ENCODE data around the gene NUDT12. TPM values are rescaled to one million over a fixed set of nuclear protein-coding genes. Genes with fewer than 3 reads are reported as not detected.

NUDT12 gene
- 1.9 TPM for polyA plus RNA-seq (2012; ENCODE audit: insufficient read length, low read depth)

DNA sequence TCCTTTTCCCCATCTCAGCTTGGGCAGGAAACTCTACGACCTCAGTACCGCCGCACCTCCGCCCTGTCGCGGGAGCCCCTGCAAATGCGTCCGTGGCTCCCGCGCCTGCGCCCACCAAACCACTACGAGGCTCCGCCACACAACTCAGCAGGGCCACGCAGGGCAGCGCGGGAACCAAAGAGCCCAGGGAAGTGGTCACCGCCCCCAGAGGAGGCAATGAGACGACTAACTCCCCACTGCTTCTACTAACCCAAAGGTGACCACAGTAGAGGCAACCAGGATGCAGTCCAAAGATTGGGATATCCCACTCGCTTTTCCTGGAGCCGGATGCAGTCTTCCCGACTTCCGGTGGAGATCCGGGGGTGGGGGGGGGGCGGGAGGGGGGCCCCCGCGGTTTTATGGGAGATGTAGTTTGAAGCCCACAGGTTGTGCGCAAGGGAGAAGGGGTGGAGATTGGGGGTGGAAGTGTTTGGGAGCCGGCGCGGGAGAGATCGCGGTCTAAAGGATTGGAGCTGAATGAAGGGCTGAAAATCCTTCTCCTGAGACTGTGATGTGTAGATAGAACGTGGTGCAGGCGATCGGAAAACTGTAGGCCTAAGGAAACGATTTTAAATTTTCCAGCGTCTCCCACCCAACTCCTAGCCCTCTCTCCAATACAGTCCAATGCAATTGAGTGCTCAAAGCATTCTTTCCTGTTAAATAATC lies at the start of gene NUDT12:
NUDT12 (minus strand) TSS at position 337 of the 705 bp plus-strand sequence. CDS start 2,541 bp downstream, outside the sequence.
- TF ChIP-seq TAF1 (IDR thresholded peaks at IDR 0.05; ENCODE audit: borderline replicate concordance, insufficient read depth, low read length) = no peak; the same call in 1 of the 2 replicates
- peak; percentile 83 for TF ChIP-seq POLR2AphosphoS5 (IDR thresholded peaks at IDR 0.05; ENCODE audit: low read depth, low read length)

DNA sequence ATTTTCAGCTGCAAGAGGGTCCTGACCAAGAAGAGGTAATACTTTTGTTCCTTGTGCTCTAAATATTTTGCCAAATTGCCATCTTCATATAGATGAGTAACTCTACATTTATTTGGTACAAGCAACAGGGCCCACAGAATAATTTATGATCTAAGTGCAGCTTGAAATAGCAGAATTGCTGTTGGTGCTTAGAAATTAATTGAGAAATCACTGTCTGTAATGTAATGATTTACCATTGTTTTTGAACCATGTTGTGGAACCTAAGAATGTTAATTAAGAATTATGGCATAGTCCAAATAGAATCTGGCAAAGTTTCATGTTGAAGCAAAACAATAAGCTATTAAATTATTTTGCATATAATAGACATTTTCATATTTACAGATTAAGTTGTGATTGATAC lies 44.8 kb upstream of the NUDT12 start:
- TF ChIP-seq TAF1 (IDR thresholded peaks at IDR 0.05; ENCODE audit: borderline replicate concordance, insufficient read depth, low read length) (no peak), FOXP2 (optimal IDR thresholded peaks at IDR 0.05; ENCODE audit: borderline replicate concordance, extremely low read depth, extremely low read length, insufficient read depth) (no peak), SIN3A (IDR thresholded peaks at IDR 0.05; ENCODE audit: borderline replicate concordance, insufficient read depth, low read length) (no peak), POLR2AphosphoS5 (IDR thresholded peaks at IDR 0.05; ENCODE audit: low read depth, low read length) (no peak)
- TF ChIP-seq, protein P1, sequence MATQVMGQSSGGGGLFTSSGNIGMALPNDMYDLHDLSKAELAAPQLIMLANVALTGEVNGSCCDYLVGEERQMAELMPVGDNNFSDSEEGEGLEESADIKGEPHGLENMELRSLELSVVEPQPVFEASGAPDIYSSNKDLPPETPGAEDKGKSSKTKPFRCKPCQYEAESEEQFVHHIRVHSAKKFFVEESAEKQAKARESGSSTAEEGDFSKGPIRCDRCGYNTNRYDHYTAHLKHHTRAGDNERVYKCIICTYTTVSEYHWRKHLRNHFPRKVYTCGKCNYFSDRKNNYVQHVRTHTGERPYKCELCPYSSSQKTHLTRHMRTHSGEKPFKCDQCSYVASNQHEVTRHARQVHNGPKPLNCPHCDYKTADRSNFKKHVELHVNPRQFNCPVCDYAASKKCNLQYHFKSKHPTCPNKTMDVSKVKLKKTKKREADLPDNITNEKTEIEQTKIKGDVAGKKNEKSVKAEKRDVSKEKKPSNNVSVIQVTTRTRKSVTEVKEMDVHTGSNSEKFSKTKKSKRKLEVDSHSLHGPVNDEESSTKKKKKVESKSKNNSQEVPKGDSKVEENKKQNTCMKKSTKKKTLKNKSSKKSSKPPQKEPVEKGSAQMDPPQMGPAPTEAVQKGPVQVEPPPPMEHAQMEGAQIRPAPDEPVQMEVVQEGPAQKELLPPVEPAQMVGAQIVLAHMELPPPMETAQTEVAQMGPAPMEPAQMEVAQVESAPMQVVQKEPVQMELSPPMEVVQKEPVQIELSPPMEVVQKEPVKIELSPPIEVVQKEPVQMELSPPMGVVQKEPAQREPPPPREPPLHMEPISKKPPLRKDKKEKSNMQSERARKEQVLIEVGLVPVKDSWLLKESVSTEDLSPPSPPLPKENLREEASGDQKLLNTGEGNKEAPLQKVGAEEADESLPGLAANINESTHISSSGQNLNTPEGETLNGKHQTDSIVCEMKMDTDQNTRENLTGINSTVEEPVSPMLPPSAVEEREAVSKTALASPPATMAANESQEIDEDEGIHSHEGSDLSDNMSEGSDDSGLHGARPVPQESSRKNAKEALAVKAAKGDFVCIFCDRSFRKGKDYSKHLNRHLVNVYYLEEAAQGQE (IDR thresholded peaks at IDR 0.05; ENCODE audit: insufficient read depth in 1 of 2, low read depth in 2 of 2, low read length in 2 of 2) = no peak

DNA sequence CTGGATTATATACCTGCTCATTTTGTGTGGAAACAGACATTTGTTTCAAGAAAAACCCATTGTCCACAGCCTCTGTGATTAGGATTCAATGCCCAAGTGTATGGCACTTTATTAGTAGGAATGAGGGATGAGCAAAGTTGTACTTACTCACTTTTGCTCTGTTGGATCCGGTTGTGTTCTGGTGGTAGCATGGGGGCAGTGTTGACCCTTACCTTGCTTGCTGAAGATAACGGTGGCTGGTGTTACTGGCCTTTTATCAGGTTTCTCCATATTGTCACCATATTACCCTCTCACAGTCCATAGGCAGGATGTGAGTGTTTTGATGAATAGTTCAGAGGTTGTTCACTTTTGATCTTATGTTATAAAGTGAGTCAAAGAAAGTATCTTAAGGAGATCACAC lies 42.7 kb upstream of the NUDT12 start:
- TF ChIP-seq SIN3A (IDR thresholded peaks at IDR 0.05; ENCODE audit: borderline replicate concordance, insufficient read depth, low read length) (no peak), POLR2AphosphoS5 (IDR thresholded peaks at IDR 0.05; ENCODE audit: low read depth, low read length) (no peak), TAF1 (IDR thresholded peaks at IDR 0.05; ENCODE audit: borderline replicate concordance, insufficient read depth, low read length) (no peak), FOXP2 (optimal IDR thresholded peaks at IDR 0.05; ENCODE audit: borderline replicate concordance, extremely low read depth, extremely low read length, insufficient read depth) (no peak)
- TF ChIP-seq, protein P1 (IDR thresholded peaks at IDR 0.05; ENCODE audit: insufficient read depth in 1 of 2, low read depth in 2 of 2, low read length in 2 of 2) = no peak

DNA sequence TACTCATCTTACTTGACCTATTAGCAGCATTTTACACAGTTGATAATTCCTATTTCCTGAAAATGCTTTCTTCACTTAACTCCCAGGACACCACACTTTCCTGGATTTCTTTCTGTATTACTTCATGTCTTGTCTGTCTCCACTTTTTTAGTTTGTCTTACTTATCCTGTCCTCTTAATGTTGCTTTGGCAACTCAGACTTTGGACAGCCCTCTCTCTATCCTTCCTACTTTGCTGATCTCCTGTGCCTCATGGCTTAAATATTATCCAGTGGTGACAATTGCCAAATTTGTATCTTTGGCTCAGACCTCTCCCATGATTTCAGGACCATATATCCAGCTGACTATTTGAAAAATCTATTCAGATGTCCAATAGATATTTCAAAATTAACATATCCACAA lies 39.8 kb upstream of the NUDT12 start:
- no peak for TF ChIP-seq POLR2AphosphoS5 (IDR thresholded peaks at IDR 0.05; ENCODE audit: low read depth, low read length)
- no peak for TF ChIP-seq SIN3A (IDR thresholded peaks at IDR 0.05; ENCODE audit: borderline replicate concordance, insufficient read depth, low read length)
- TF ChIP-seq FOXP2 (optimal IDR thresholded peaks at IDR 0.05; ENCODE audit: borderline replicate concordance, extremely low read depth, extremely low read length, insufficient read depth) = no peak
- TF ChIP-seq, protein P1 (IDR thresholded peaks at IDR 0.05; ENCODE audit: insufficient read depth in 1 of 2, low read depth in 2 of 2, low read length in 2 of 2) = no peak
- no peak for TF ChIP-seq TAF1 (IDR thresholded peaks at IDR 0.05; ENCODE audit: borderline replicate concordance, insufficient read depth, low read length)

DNA sequence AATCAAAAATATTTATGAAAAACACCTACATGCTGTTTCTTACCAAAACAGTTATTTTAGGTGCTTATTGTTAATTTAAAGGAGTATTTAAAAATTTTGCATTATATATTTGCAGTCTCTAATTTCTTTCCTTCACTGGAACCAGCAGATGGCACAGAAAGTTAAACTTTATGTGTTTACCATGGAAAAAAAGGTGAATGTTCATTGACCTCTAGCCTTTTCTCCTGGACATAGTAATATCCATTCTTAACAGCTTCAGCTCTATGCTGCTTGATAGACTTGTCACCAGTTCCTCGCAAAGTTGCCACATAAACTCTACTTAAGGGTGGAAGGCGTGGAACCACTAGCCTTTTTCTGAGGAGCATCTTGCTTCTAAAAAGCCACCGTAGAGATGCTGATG lies 38.7 kb upstream of the NUDT12 start:
- no peak for TF ChIP-seq TAF1 (IDR thresholded peaks at IDR 0.05; ENCODE audit: borderline replicate concordance, insufficient read depth, low read length)
- TF ChIP-seq, protein P1 (IDR thresholded peaks at IDR 0.05; ENCODE audit: insufficient read depth in 1 of 2, low read depth in 2 of 2, low read length in 2 of 2) = no peak
- TF ChIP-seq FOXP2 (optimal IDR thresholded peaks at IDR 0.05; ENCODE audit: borderline replicate concordance, extremely low read depth, extremely low read length, insufficient read depth) = no peak
- no peak for TF ChIP-seq POLR2AphosphoS5 (IDR thresholded peaks at IDR 0.05; ENCODE audit: low read depth, low read length)
- no peak for TF ChIP-seq SIN3A (IDR thresholded peaks at IDR 0.05; ENCODE audit: borderline replicate concordance, insufficient read depth, low read length)

Measured in PFSK-1 (cell line).